Lung microvascular endothelial cell (primary cell): Measurements from ENCODE around the gene LDB3. TPM values are rescaled to one million over a fixed set of nuclear protein-coding genes. Genes with fewer than 3 reads are reported as not detected.

Experiments
- DNase-seq, 2 donors: peaks; one replicate each; pipeline versions ENCODE4 v3.0.0 to v3.0.0-alpha.2; 2010; ENCODE audit warnings: low read depth in 2 of 2
- total RNA-seq: library from RNA; depleted of rRNA; stranded (reverse); fragments of >200 nt; gene quantifications from 2 replicates; pipeline ENCODE4 v1.2.1, GENCODE V29; 2014

LDB3 gene
- total RNA-seq, 1 donor from 2014 or later, result not detected

GRCh38 chr10:86664341-86665217, 3.7 kb upstream of the LDB3 start:
- DNase-seq, result no peak

- no peak for DNase-seq
These were observed 3.1 kb upstream of the LDB3 start for GRCh38 chr10:86665218-86665607.

- DNase-seq, result no peak
These were observed 2.4 kb upstream of the LDB3 start for GRCh38 chr10:86665868-86666267.

GRCh38 chr10:86666538-86666937, 1.8 kb upstream of the LDB3 start:
- DNase-seq, result no peak

GRCh38 chr10:86667421-86668181, 710 bp upstream of the LDB3 start:
- no peak for DNase-seq

GRCh38 chr10:86670290-86670811, 2.0 kb downstream of the LDB3 start:
- DNase-seq, result no peak

GRCh38 chr10:86670876-86671275, 2.6 kb downstream of the LDB3 start:
- DNase-seq, result no peak

- no peak for DNase-seq
These were observed 3.1 kb downstream of the LDB3 start for GRCh38 chr10:86671419-86671818.

- no peak for DNase-seq
These were observed 3.8 kb downstream of the LDB3 start for GRCh38 chr10:86671985-86672710.

- no peak for DNase-seq
These were observed 5.0 kb downstream of the LDB3 start for GRCh38 chr10:86673216-86673826.

- no peak for DNase-seq
These were observed 5.7 kb downstream of the LDB3 start for GRCh38 chr10:86673827-86674581.

- DNase-seq, result no peak
These were observed 6.6 kb downstream of the LDB3 start for GRCh38 chr10:86674912-86675311.

- no peak for DNase-seq
These were observed 9.1 kb downstream of the LDB3 start for GRCh38 chr10:86677374-86677773.

GRCh38 chr10:86678999-86679792, 10.9 kb downstream of the LDB3 start:
- no peak for DNase-seq

GRCh38 chr10:86681047-86681446, 12.7 kb downstream of the LDB3 start:
- DNase-seq, result no peak

GRCh38 chr10:86681722-86682386, 13.5 kb downstream of the LDB3 start:
- DNase-seq, result no peak

GRCh38 chr10:86682675-86683074, 14.4 kb downstream of the LDB3 start:
- no peak for DNase-seq

GRCh38 chr10:86684331-86685097, 16.2 kb downstream of the LDB3 start:
- no peak for DNase-seq

GRCh38 chr10:86685416-86685815, 17.1 kb downstream of the LDB3 start:
- no peak for DNase-seq
